ENCODE measurements around the gene FGF12. TPM values are rescaled to one million over a fixed set of nuclear protein-coding genes. Genes with fewer than 3 reads are reported as not detected.
A peak's percentile ranks its signal among the peaks of the same experiment; 100 is the strongest.

Gene FGF12
- total RNA-seq, 6 experiments from 2014 or later: 0.29 to 6.5 (median 0.76) TPM

DNA sequence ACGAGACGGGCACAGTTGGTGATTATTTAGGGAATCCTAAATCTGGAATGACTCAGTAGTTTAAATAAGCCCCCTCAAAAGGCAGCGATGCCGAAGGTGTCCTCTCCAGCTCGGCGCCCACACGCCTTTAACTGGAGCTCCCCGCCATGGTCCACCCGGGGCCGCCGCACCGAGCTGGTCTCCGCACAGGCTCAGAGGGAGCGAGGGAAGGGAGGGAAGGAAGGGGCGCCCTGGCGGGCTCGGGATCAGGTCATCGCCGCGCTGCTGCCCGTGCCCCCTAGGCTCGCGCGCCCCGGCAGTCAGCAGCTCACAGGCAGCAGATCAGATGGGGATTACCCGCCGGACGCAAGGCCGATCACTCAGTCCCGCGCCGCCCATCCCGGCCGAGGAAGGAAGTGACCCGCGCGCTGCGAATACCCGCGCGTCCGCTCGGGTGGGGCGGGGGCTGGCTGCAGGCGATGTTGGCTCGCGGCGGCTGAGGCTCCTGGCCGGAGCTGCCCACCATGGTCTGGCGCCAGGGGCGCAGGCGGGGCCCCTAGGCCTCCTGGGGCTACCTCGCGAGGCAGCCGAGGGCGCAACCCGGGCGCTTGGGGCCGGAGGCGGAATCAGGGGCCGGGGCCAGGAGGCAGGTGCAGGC, 318.0 kb downstream of the FGF12 start:
- Histone ChIP-seq H3K9me3 (no peaks in the 10 kb centered on the region), H3K27ac (peak overlapping the region in 2 of 3 donors; percentile 5 to 47), H3K36me3 (no peaks in the 10 kb centered on the region), H3K27me3 (no peaks in the 10 kb centered on the region), H3K4me1 (peaks cover 0 to 12% (median 0%) of the 10 kb centered on the region in 4 donors), H3K4me3 (peak overlapping the region; percentile 43 to 54 (median 43))
- TF ChIP-seq POLR2A (IDR thresholded peaks at IDR 0.05): no peak
- TF ChIP-seq, protein P1, sequence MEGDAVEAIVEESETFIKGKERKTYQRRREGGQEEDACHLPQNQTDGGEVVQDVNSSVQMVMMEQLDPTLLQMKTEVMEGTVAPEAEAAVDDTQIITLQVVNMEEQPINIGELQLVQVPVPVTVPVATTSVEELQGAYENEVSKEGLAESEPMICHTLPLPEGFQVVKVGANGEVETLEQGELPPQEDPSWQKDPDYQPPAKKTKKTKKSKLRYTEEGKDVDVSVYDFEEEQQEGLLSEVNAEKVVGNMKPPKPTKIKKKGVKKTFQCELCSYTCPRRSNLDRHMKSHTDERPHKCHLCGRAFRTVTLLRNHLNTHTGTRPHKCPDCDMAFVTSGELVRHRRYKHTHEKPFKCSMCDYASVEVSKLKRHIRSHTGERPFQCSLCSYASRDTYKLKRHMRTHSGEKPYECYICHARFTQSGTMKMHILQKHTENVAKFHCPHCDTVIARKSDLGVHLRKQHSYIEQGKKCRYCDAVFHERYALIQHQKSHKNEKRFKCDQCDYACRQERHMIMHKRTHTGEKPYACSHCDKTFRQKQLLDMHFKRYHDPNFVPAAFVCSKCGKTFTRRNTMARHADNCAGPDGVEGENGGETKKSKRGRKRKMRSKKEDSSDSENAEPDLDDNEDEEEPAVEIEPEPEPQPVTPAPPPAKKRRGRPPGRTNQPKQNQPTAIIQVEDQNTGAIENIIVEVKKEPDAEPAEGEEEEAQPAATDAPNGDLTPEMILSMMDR (IDR thresholded peaks at IDR 0.05): peak in 1 of 4 donors; percentile 1
- under 1% methylated on average over 17 of the region's 61 CpGs for WGBS (ENCODE audit: insufficient coverage, low coverage, low lambda C conversion rate, missing lambda C conversion rate)
- ATAC-seq (peak; percentile 77 to 86 (median 80)), DNase-seq (peak in 2 of 3 donors; percentile 60 to 62)
- intact Hi-C loops (cut with DNase I): no loop called here

DNA sequence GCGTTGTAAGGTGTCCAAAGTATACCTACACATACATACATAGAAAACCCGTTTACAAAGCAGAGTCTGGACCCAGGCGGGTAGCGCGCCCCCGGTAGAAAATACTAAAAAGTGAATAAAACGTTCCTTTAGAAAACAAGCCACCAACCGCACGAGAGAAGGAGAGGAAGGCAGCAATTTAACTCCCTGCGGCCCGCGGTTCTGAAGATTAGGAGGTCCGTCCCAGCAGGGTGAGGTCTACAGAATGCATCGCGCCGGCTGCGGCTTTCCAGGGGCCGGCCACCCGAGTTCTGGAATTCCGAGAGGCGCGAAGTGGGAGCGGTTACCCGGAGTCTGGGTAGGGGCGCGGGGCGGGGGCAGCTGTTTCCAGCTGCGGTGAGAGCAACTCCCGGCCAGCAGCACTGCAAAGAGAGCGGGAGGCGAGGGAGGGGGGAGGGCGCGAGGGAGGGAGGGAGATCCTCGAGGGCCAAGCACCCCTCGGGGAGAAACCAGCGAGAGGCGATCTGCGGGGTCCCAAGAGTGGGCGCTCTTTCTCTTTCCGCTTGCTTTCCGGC, 318.6 kb downstream of the FGF12 start:
- intact Hi-C loops (cut with DNase I): no loop called here
- Histone ChIP-seq H3K4me3 (peak overlapping the region; percentile 43 to 54 (median 43)), H3K27ac (peak overlapping the region in 1 of 3 donors; percentile 47), H3K4me1 (peaks cover 0 to 12% (median 0%) of the 10 kb centered on the region in 4 donors), H3K36me3 (no peaks in the 10 kb centered on the region), H3K9me3 (no peaks in the 10 kb centered on the region), H3K27me3 (no peaks in the 10 kb centered on the region)
- DNase-seq (peak in 1 of 3 donors; percentile 18), ATAC-seq (peak in 1 of 4 donors; percentile 13)
- 0% methylated on average over 10 of the region's 41 CpGs for WGBS (ENCODE audit: insufficient coverage, low coverage, low lambda C conversion rate, missing lambda C conversion rate)
- TF ChIP-seq, protein P1 (IDR thresholded peaks at IDR 0.05): no peak
- TF ChIP-seq POLR2A (IDR thresholded peaks at IDR 0.05): no peak

DNA sequence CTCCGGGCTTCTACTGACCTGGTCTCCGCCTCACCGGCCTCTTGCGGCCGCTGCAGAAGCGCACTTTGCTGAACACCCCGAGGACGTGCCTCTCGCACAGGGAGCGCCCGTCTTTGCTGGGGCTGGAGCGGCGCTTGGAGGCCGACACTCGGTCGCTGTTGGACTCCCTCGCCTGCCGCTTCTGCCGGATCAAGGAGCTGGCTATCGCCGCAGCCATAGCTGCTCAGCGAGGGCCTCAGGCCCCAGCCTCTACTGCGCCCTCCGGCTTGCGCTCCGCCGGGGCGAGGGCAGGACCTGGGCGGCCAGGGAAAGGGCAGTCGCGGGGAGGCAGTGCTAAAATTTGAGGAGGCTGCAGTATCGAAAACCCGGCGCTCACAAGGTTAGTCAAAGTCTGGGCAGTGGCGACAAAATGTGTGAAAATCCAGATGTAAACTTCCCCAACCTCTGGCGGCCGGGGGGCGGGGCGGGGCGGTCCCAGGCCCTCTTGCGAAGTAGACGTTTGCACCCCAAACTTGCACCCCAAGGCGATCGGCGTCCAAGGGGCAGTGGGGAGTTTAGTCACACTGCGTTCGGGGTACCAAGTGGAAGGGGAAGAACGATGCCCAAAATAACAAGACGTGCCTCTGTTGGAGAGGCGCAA, 319.2 kb downstream of the FGF12 start:
- 8% methylated on average over 18 of the region's 50 CpGs for WGBS (ENCODE audit: insufficient coverage, low coverage, low lambda C conversion rate, missing lambda C conversion rate)
- intact Hi-C loops (cut with DNase I): no loop called here

DNA sequence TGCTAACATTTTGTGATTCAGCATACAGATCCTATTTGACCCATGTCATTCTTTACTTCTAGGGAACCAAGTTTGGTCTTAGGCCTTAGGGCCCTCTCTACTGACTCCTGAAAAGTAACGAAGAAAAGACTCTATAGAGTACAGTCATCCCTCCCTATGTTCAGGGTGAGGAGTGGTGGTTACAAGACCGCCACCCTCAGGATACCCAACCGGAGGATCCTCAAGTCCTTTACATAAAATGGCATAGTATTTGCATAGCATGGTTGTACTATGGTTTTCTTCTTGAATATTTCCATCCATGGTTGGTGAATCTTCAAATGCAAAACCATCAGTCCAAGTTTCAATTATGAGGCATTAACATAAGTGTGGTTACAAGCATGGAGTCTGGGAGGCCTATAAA, 327.6 kb downstream of the FGF12 start:
- whole genome bisulfite sequencing (ENCODE audit: insufficient coverage, low coverage, low lambda C conversion rate, missing lambda C conversion rate): 84% methylated on average over 3 of the region's 3 CpGs

More for the DNA sequence above, 319.2 kb downstream of the FGF12 start:
- Histone ChIP-seq H3K4me3 (peak overlapping the region in 2 of 3 donors; percentile 16 to 54), H3K36me3 (no peaks in the 10 kb centered on the region), H3K9me3 (no peaks in the 10 kb centered on the region), H3K27ac (no peak overlapping the region), H3K4me1 (peaks cover 0 to 12% (median 0%) of the 10 kb centered on the region in 4 donors), H3K27me3 (no peaks in the 10 kb centered on the region)
- DNase-seq (peak in 2 of 3 donors; percentile 32 to 54), ATAC-seq (peak; percentile 35 to 56 (median 48))
- TF ChIP-seq POLR2A (IDR thresholded peaks at IDR 0.05): no peak
- TF ChIP-seq, protein P1 (IDR thresholded peaks at IDR 0.05): no peak

More for the DNA sequence above, 327.6 kb downstream of the FGF12 start:
- H3K27ac ChIP-seq: no peak overlapping the region
- H3K27me3 ChIP-seq: no peaks in the 10 kb centered on the region
- TF ChIP-seq, protein P1 (IDR thresholded peaks at IDR 0.05): no peak
- no peak for TF ChIP-seq POLR2A (IDR thresholded peaks at IDR 0.05)
- H3K9me3 ChIP-seq: no peaks in the 10 kb centered on the region
- no peak overlapping the region for H3K4me3 ChIP-seq
- ATAC-seq (no peak), DNase-seq (no peak)
- H3K36me3 ChIP-seq: no peaks in the 10 kb centered on the region
- no peaks in the 10 kb centered on the region for H3K4me1 ChIP-seq
- intact Hi-C loops (cut with DNase I): no loop called here
